HG02970 (cell line): ENCODE measurements around the gene SH3RF3.

Experiments
- ATAC-seq: cut with Tn5 transposase; IDR thresholded peaks from one replicate; pipeline ENCODE4 v1.9.1; 2021; ENCODE audit warnings: mild to moderate bottlenecking, moderate library complexity, moderate number of reproducible peaks; ENCODE audit not compliant: unreplicated experiment, low FRiP score

Gene SH3RF3

GRCh38 chr2:109174626-109175349 lies 45.8 kb downstream of the SH3RF3 start:
- ATAC-seq, result no peak

GRCh38 chr2:109175350-109175678 lies 46.3 kb downstream of the SH3RF3 start:
- ATAC-seq, result no peak

- no peak for ATAC-seq
These were observed 47.9 kb downstream of the SH3RF3 start for GRCh38 chr2:109176928-109177327.

- no peak for ATAC-seq
These were observed 48.6 kb downstream of the SH3RF3 start for GRCh38 chr2:109177635-109178034.

DNA sequence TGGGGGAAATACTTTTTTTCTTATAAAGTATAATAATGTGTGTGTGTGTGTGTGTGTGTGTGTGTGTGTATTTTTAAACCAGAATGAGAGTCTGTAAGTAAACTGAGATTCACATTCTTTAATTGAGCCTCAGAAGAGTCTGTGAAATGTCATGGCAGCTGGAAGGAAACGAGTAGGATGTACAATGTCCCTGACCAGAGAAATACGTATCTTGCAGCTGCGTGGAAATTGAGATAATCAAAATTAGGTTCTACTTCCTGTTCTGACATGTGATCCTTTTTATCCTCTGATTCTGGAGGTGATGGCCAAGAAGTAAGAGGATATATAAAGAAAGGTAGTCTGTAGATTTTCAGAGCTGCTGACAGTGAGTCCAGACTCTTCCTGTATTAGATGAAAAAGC lies 50.0 kb downstream of the SH3RF3 start:
- no peak for ATAC-seq

- no peak for ATAC-seq
These were observed 51.8 kb downstream of the SH3RF3 start for GRCh38 chr2:109180786-109181185.

- ATAC-seq, result no peak
These were observed 53.4 kb downstream of the SH3RF3 start for GRCh38 chr2:109182426-109182825.

DNA sequence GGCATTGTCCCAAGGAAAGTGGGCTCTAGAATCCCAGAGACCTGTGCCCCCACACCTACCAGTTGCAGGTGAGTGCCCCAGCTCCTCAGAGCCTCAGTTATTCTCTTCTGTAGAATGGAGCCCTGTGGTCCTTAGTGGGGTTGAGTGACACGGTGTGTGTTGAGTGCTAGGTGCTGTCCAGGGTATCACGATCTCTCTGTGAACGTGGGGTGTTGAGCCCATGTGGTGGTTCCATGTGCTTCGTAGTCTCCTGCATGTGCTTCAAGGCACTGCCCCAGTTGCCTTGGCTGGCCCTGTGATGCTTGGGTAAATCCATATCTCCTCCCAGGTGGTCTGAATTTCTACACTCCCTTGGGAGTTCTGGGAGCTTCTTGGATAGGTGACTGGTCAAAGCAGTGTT lies 54.9 kb downstream of the SH3RF3 start:
- ATAC-seq, result no peak

GRCh38 chr2:109184368-109184767 lies 55.4 kb downstream of the SH3RF3 start:
- ATAC-seq, result no peak

DNA sequence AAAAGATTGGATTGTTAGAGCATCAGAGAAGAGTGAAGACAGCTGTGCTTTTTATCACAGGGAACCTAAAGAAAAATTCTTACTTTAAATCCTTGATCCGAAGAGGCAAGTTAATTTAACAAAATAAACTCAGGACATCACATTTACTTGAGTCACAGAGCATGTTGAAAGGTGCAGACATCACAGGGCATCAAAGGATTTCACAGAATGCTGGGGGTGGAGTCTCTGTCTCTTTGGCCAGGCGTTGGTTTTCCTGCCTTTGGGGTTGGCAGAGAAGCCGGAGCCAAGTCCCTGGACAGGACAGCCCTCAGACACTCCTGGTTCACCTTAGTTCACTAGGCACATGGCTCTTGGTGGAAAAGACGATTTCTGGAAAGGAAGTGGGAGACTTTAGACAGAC lies 56.3 kb downstream of the SH3RF3 start:
- no peak for ATAC-seq

DNA sequence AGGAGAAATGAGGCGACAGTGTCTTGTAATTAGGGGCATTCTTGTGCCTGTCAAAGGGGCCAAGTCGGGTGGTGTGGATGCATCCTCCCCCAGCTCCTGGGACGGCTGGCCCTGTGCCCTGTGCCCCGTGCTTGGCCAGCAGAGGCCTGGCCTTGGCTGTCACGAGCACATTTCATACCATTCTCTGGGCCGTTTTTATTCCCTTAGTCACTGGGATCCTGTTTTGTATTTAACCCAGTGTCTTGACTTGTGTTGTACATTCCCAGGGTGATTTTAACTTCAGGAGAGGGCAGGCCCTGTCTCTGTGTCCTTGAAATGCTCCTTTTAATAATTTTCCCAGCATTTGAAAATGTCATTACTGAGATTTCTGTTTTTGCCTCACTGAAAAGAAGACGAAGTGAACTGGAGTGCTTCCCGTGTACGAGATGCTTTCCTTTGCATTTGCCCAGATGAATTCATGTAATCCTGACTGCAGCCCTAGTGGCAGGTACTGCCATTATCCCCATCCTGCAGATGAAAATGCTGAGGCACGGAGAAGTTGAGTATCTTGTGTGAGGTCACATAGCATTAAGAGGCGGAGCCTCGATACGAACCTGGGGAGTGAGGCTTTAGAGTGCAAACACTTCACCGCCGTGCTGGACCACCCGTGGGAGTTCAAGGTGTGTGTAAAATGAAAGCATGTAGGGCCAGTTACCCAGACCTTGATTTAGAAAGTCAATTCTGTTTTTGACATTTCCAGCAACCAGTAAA lies 57.0 kb downstream of the SH3RF3 start:
- no peak for ATAC-seq

DNA sequence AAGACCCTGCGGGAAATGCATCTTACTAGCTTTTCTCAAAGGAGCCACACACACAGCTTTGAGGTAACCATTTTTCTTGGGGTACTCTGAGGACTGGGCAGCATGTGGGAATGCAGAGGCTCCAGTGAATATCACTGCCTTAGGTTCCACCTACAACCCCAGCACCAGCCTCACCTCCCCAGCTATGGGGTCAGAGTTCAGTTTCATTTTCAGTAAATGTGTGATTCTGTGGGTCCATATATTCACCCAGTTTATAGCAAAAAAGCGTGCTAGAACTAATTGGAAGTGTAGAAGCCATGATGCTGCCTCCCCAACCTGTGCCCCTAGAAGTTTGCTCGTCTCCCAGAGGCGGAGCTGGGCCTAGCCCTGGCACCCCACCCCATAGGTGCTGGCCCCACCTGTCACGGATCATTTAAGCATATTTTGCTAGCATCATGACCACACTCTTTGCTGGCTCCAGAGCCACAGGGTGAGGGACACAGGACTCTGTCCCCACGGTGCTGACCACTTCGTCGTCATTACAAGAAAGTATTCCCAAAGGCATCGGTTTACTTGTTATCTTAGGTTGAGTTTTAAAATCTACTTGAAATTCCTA lies 57.7 kb downstream of the SH3RF3 start:
- no peak for ATAC-seq

GRCh38 chr2:109187711-109188495 lies 58.9 kb downstream of the SH3RF3 start:
- ATAC-seq, result no peak

DNA sequence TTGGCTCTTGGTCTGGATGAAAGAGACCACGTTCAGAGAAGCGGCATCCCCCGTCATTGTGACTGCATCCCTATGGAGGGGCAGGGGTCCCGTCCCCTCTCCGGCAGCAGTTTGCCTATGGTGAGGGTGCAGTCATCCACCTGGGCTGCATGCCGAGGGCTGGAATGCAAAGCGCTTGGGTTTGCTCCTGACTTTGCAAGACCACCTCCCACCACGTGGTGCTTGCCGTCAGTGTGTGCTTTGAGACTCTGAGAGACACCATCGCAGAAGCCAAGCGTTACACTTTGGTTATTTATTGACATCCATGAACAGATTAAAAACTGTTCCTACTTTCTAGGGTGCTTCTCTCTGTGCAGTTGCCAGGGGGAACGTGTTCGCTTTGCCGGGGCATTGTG lies 59.5 kb downstream of the SH3RF3 start:
- ATAC-seq, result no peak

DNA sequence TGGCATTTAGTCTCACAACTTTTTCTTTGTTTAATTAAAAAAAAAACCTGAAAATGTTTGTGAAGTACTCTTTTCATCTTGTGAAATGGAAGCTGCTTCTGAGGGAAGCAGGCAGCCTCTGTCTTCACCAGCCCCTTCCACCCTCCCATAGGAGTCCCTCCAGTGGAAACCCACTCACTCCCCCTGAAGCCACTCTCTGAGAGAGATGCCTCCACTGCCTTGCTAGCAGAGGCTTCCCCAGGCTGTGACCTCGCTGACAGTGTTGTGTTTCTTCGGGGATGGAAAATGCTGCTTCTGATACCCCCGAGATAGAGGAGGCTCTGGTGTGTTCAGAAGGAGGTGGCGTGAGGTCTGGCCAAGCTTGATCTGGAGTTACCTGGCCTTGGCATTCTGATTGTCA lies 59.9 kb downstream of the SH3RF3 start:
- no peak for ATAC-seq

DNA sequence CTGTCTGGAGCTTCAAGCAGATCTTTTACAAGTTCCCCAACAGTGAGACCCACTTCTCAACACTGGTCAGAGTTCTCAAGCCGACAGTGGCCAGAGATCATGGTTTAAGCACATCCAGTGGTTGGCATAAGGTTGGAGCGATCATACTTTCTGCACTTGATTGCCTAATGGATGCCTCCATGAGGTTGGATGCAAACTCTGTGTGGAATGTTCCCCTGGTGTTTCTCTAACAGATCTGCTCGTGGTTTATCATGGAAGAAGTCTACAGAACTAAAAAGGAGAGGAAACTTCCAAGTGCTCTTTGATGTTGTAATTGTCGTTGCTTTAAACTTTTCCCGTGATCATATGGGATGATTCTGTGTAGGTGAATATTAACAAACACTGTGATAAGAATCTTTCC lies 60.7 kb downstream of the SH3RF3 start:
- no peak for ATAC-seq

DNA sequence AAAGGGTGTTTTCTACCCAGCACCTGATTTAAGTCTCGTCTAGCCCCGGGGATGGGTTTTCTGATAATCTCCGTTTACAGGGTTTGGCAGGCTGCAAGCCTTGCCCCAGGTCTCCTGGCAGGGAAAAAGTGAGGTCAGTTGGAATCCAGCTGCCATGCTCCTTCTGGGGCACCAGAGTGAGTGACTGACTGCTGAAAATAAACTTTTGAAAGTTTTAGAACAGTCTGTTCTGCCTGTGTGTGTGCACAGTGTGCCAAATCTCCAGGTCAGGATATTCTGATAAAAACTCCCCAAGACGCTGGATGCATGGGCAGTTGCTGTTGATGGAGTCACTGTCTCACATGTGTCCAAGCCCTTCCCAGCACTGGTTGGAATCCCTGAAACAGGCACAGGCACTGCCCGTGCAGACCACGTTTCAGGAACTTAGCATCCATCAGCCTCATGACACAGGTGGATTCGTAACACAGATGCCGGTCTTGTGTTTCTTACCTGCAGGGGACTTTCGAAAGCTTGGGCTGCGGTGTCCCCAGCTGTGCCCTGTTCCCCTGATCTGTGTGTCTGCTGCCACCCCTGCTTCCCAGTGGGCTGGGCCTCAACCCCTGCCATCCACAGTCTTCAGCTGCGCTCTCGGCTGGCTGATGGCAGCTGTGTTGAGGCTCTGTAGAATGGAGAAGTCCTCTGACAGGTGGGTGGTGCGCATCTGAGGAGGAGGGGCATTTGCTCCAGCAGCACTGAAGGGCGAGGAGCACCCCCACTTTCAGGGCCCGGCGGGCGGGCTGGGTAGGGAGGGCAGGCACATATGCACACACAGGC lies 65.0 kb downstream of the SH3RF3 start:
- ATAC-seq, result no peak

DNA sequence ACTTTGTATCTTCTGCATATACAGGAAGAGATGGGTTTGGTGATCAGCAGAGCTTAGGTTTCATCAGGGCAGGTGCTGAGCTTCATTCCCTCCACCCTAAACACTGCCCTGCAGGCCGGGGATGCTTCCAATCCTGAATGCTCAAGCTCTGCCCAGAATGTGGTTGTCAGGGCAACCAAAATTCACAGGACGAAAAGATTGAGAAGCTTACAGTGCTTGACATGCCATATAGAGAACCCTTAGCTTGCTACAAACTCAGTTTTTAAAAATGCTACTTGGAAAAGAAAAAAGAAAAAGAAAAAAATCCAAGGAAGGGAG lies 65.6 kb downstream of the SH3RF3 start:
- no peak for ATAC-seq

GRCh38 chr2:109195193-109196045 lies 66.4 kb downstream of the SH3RF3 start:
- ATAC-seq, result no peak
